ENCODE measurements around the gene SMARCAD1. TPM values are rescaled to one million over a fixed set of nuclear protein-coding genes. Genes with fewer than 3 reads are reported as not detected.

Gene SMARCAD1
- total RNA-seq, 1 experiment from 2014 or later: 57.1 TPM

DNA sequence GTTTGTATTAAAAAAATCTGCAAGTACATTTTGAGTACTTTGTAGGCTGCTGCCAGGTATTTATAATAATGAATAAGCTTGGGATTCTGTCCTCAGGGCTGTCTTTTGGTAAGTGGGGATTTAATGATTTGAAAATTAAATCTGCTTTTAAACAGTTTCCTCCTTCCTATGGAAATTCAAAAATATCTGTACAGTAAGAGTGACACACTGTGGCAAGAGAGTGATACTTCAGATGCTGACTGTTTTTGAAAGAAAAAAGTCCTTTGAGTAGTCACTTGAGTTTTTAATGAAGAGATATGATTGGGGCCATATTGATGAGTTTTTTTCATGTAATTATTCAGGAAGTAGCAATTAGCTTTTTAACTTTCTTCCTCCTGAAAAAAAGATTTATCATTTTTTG lies 49.2 kb downstream of the SMARCAD1 start:
- H2BK5ac ChIP-seq (ENCODE audit: insufficient read length, low read length): no peak overlapping the region
- no peak overlapping the region for H3K18ac ChIP-seq (ENCODE audit: insufficient read length, low read depth, low read length)
- no peaks in the 10 kb centered on the region for H3K79me1 ChIP-seq (ENCODE audit: insufficient read depth, low read depth, low read length, poor library complexity, severe bottlenecking)
- no peak overlapping the region for H2BK15ac ChIP-seq (ENCODE audit: low read depth, low read length)
- no peak overlapping the region for H3K4ac ChIP-seq (ENCODE audit: low read depth, low read length)
- H3K23ac ChIP-seq (ENCODE audit: insufficient read length, low read depth, low read length): no peak overlapping the region
- no peaks in the 10 kb centered on the region for H3K9me3 Mint-ChIP-seq
- no peaks in the 10 kb centered on the region for H3K4me1 Mint-ChIP-seq
- no peak overlapping the region for H4K91ac ChIP-seq (ENCODE audit: insufficient read length, low read depth, low read length)
- no peaks in the 10 kb centered on the region for H3K23me2 ChIP-seq (ENCODE audit: insufficient read length, low read depth, low read length, poor library complexity, severe bottlenecking)
- no peak overlapping the region for H3K56ac ChIP-seq (ENCODE audit: insufficient read length, low read depth, low read length)
- H4K20me1 ChIP-seq (ENCODE audit: control insufficient read depth, insufficient read depth, insufficient read length): no peaks in the 10 kb centered on the region
- no peak overlapping the region for H2BK120ac ChIP-seq (ENCODE audit: low read depth, low read length, poor library complexity, severe bottlenecking)
- no peak overlapping the region for H3K27ac ChIP-seq (ENCODE audit: insufficient read length, low read depth, low read length)
- H3K9me3 ChIP-seq (ENCODE audit: control insufficient read depth, low read depth, low read length): no peaks in the 10 kb centered on the region
- no peaks in the 10 kb centered on the region for H3K79me2 ChIP-seq (ENCODE audit: insufficient read depth, low read length)
- no peak overlapping the region for H3K9ac ChIP-seq (ENCODE audit: extremely low read depth, insufficient read length, low read length)
- H3K36me3 Mint-ChIP-seq (ENCODE audit: insufficient read depth in 1 of 3, low read depth in 3 of 3): peaks cover 12 to 45% (median 38%) of the 10 kb centered on the region in 3 experiments; a peak in 6 of 7 replicates
- H4K8ac ChIP-seq (replicated peaks; ENCODE audit: insufficient read length, low read depth, low read length): no peak overlapping the region
- no peaks in the 10 kb centered on the region for H3K27me3 ChIP-seq (ENCODE audit: insufficient read depth, low read length)
- no peaks in the 10 kb centered on the region for H3K27me3 Mint-ChIP-seq (ENCODE audit: low read depth)
- no peak for DNase-seq
- H3K4me1 ChIP-seq (ENCODE audit: insufficient read depth, low read length): no peaks in the 10 kb centered on the region
- no peak overlapping the region for H2AFZ ChIP-seq (ENCODE audit: low read length)
- no peak overlapping the region for H3K27ac Mint-ChIP-seq
- no peak overlapping the region for H3K4me2 ChIP-seq (ENCODE audit: insufficient read depth, insufficient read length, low read length)
- no peak overlapping the region for H3K14ac ChIP-seq (ENCODE audit: insufficient read depth, low read length)
- no peak overlapping the region for H2BK12ac ChIP-seq (ENCODE audit: insufficient read length, low read depth, low read length)
- no peak overlapping the region for H4K5ac ChIP-seq (ENCODE audit: insufficient read length, low read depth, low read length)
- TF ChIP-seq CTCF (conservative IDR thresholded peaks at IDR 0.05): no peak; the same call in 2 of the 3 replicates
- no peak overlapping the region for H2AK5ac ChIP-seq (ENCODE audit: insufficient read length, low read length)
- H3K4me3 Mint-ChIP-seq: no peak overlapping the region
- no peak overlapping the region for H2BK20ac ChIP-seq (ENCODE audit: low read depth, low read length, poor library complexity, severe bottlenecking)
- H3T11ph ChIP-seq (ENCODE audit: low read length): no peak overlapping the region
